Activated T-helper 9 cell treated with anti-CD3 and anti-CD28 coated beads, Interleukin-2, amount 50 U/mL, for 16 hours (primary cell): ENCODE data around the gene KCTD7.
"Not testable (repeated sequence)": the region's sequence is repeated elsewhere in the genome, so short reads cannot be mapped to it uniquely, and the experiment has no call there.

Experiments used
- DNase-seq: peaks from one replicate; pipeline ENCODE4 v3.0.0-alpha.2; 2020; ENCODE audit warnings: low read depth

KCTD7 gene

GRCh38 chr7:66682350-66683093 is 53.8 kb downstream of the KCTD7 start:
- DNase-seq, result peak; percentile 5

DNA sequence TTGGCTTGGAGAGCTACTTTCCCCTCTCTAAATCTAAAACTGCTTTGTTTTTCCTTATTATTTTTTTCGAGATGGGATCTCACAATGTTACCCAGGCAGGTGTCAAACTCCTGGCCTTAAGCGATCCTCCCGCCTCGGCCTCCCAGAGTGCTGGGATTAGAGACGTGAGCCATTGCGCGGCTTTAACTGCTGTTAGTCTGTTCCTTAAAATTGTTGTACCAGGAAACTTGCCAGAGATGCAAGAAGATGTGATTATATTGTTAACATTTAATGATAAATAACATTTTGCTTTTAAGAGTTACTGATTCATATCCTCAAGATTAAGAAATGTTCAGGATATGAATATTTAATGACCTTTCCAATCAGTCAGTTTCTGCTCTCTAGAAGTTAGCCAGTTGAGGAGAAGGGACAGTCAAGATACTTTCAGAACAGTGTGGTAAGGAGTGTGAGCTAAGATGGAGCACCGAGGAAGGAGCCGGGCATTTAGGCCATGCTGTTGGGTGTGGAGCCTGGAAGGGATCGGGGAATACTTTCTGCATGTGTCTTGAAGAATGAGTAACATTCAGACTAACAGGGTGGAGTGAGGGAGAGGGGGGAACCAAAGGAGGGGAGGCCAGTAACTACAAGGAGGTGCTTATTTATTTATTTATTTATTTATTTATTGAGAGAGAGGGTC is 54.6 kb downstream of the KCTD7 start:
- DNase-seq, result not testable (repeated sequence)

DNA sequence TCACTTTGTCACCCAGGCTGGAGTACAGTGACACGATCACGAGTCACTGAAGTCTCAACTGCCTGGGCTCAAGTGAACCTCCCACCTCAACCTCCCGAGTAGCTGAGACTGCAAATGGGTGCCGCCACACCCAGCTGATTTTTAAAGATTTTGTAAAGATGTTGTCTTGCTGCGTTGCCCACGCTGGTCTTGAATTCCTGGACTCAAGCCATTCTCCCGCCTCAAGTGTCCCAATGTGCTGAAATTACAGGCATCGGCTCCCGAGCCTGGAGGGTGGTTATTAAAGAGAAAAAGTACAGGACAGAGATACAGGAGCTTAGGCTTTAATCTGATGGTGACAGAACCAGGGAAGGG is 55.1 kb downstream of the KCTD7 start:
- DNase-seq, result no peak

DNA sequence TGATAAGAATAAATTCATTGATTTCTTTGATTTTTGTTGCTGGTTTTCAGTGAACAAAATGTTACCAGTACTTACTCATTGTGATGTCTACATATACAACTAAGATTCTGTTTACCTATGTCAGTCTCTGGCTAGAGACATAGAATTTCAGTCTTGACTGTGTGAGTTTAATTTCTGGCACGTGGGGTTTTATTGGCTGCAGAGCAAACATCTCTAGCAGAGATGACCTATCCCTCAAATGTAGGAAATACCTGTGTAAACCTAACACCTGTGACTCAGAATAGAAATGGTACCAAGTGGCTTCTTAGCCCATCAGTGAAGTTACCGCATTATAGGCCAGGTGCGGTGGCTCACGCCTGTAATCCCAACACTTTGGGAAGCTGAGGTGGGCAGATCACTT is 57.0 kb downstream of the KCTD7 start:
- not testable (repeated sequence) for DNase-seq

DNA sequence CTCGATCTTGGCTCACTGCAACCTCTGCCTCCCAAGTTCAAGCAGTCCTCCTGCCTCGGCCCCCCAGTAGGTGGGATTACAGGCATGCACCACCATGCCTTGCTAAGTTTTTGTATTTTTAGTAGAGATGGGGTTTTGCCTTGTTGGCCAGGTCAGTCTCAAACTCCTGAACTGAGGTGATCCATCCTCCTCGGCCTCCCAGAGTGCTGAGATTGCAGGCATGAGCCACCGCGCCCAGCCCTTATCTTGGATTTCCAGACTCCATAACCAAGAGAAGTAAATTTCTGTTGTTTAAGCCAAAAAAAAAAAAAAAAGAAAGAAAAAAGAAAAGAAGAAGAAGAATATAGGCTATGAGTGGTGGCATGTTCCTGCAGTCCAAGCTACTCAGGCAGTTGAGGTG is 58.5 kb downstream of the KCTD7 start:
- no peak for DNase-seq

DNA sequence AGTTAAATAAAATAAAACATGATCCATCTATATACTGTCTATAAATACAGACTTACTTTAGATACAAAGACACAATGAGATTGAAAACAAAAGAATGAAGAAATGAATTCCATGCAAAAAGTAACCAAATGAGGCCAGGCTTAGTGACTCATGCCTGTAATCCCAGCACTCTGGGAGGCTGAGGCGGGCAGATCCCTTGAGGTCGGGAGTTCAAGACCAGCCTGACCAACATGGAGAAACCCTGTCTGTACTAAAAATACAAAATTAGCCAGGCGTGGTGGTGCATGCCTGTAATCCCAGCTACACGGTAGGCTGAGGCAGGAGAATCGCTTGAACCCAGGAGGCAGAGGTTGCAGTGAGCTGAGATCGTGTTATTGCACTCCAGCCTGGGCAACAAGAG is 59.0 kb downstream of the KCTD7 start:
- not testable (repeated sequence) for DNase-seq

- DNase-seq, result no peak
Observed at GRCh38 chr7:66689081-66689480, 60.4 kb downstream of the KCTD7 start.

DNA sequence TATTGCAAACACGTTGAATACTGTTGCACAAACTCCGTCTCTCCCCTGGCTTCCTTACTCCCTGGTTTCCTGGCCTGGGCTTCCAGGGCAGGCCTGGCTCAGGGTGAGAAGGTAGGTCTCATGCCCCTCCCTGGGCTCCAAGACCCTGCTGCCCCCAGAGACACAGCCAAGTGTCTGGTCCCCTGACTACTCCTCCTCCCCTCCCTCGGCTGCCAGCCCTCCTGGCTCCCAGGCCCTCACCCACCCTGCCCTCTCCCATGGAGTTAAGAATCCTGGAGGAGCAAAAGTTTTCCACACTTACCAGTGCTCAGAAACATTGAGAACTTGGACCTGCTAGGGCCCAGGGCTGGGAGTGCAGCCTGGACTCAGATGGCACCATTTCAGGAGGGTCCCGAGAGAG is 64.7 kb downstream of the KCTD7 start:
- DNase-seq, result no peak
